HG03064 (cell line): ENCODE data around the gene CTSE.

Experiments
- ATAC-seq: cut with Tn5 transposase; IDR thresholded peaks from one replicate; pipeline ENCODE4 v1.9.1; 2021; ENCODE audit warnings: low read depth; ENCODE audit not compliant: unreplicated experiment

The CTSE gene

DNA sequence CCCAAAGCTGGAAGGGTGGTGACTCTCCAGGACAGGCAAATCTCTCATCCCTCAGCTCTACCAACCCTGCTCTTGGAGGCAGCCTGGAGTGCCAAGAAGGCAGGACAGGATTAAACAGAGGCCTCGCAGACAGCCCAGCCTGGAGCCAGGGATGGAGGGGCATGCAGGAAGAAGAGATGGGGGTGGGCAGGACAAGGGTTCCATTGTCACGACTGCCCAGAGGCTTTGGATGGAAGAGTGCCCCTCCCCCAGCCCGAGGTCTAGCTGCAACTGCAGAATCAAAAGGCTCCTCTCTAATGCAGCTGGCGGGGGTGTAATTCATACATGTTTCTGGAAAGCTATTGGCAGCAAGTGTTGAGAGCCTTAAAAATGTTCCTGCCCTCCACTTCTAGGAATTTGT, 29.3 kb downstream of the CTSE start:
- no peak for ATAC-seq

DNA sequence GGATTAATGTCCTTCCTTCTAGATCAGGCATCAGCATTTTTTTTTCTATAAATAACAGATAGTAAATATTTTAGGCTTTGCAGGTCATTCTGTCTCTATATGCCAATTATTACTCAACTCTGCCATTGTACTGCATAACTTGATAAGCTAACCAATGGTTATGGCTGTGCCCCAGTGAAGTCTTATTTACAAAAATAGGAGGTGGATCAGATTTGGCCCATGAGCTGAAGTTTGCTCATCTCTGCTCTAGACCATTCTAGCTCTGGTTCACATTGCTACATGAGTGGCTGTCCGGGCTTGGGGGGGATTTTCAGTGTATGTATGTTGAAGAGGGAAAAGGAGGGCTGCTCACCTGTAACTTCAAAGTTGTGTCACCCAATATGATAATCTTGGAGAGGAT, 30.6 kb downstream of the CTSE start:
- ATAC-seq: no peak

DNA sequence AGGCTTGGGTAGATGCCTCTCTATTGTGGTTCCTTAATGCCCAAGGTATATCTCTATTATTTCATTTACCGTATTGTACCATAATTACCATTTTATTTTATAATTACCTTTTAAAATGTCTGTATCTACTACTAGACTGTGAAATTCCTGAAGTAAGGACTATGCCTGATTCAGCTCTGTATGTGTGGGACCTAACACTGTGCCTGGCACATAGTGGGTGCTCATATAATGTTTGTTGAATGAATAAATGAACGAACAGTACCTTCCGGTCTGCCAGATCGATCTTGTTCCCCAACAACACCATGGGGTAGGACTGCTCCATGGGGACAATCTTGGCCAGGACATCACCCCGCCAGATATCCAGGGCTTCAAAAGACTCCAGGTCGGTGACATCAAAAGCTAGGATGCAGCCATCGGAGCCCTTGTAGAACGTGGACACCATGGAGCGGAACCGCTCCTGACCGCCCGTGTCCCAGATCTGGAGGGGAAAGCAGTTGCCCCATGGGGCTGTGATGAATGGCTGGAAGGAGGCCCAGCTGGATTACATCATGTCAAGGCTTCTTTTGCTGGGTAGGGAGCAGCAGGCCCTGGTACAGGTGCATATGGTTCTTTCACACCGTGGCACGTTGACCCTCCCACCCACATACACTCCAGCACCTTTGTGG, 31.3 kb downstream of the CTSE start:
- ATAC-seq: no peak

DNA sequence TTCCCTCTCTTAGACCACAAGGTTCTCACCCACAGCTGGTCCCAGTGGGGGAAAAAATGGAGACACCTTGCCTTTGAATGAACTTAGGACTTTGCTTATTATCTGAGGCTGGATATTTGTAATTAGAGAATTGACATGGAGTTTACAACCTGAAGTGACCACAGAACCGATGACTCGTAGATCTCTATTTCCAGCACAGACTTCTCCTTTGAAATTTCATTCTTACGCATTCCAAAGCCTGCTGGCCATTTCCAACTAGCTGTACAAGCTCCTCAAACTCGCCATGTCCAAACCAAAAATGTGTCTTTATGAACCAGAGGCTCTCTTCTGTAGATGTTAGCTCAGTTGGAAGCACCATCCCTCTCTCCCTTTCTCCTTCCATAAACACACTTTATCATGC, 32.5 kb downstream of the CTSE start:
- no peak for ATAC-seq

DNA sequence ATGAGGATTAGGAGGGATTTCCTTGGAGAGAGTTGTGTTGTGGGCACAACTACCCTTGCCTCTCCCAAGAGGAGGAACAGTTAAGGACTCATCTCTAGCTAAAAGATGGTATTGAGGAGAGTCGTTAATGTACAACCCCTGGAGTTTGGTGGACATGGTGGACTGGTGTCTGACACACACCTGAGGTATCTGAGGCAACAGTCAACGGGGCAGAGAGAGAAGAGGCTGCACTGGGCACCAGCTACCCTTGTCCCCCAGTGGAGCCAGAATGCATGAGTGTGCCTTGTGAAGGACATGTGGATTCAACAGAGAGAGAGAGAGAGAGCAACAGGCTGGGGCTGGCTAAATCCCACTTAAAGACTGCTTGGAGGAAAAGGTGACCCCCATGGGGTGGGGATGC, 33.5 kb downstream of the CTSE start:
- ATAC-seq: no peak

DNA sequence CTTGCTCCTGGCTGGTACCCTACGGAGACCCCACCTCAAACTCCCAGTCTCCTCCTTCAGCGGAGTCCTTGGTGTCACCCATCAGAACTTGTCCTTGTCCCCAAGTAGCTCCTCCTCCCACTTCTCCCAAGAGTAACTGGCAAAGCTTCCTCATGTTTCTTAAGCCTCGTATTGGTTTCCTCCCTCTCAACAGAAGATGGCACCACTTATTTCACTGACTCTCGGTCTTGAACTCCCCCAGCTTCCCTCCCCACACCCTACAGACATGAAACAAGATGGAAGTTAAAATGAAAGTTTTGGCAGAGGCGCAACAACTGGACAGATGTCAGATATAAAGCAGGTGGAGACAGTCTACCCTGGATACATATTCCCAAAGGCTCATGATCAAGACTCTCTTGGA, 33.9 kb downstream of the CTSE start:
- ATAC-seq: no peak

DNA sequence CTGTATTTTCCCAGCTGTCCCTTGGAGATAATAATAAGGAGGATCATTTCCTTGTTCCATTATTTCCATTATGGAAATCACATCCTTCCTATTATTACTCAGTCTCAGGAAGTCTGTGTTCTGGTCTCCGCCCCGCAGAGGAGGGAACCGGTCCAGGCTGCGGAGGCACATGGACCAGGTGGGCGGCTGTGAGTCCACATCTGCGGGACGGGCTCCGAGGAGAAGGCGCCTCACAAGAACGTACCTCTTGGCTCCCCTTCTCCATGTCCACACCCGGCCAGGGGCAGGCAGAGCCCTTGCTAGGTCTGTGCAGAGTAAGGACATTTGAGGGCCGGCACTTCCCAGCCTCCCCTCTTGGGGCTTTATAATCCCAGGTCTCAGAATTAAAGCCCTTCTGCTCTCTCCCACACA, 35.1 kb downstream of the CTSE start:
- ATAC-seq: no peak

DNA sequence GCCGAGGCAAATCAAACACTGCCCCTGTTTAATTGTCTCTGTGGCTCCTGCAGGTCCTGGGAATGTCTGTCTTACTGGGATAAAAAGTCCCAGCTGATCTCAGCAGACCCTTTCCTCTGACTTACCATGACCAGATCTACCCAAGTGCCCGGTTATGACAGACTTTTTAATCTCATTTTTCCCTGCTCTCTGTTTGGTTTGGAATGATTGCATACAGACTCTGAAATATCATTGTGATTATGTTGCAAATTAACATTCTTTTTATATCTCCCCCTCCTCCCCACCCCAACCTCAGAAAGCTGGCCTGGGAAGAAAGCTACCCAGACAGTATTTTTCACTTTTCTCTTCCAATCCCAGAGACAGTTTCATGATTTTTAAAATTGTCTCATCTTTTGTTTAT, 36.8 kb downstream of the CTSE start:
- ATAC-seq: no peak

DNA sequence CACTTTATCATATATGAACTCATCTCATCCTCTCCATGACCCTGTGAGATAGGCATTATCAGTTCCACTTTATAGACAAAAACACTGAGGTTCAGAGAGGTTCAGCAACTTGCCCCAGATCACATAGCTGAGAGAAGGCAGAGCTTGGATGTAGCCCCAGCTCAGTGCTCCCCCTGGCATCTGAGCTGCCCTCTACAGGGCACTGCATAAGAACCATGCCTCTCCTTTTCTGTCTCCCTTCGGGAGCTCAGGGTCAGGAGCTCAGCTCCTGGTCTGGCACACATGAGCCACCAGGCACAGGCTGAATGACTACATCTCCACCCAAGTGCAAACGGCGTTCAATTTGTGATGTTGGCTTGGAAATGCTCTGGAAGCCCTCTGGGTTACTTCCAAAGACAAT, 37.4 kb downstream of the CTSE start:
- no peak for ATAC-seq

DNA sequence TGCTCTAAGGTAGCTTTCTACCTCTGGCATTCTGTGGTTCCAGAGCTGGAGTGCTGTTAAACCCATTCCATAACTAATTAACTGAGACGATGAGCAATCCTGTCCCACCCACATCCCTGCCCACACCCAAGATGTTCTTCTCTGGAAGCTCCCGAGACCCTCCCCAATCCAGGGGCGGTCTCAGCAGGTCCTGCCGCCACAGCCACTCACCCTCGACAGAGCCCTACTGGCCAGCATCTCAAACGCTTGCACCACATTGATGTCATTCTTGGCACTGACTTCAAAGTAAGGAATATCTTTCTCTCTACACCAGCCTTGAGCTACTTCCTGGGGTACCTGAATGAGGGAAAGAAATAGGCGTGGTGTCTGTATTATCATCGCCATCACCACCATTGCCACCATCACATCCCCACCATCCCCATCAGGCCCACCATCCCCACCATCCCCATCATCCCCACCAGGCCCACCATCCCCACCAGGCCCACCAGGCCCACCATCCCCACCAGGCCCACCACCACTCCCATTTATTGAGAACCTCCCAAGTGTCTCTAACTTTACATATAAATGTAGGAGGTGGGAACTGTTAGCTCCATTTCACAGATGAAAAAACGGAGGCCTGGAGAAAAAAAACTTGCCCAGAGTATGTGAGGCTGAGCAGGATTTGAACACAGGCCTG, 38.2 kb downstream of the CTSE start:
- no peak for ATAC-seq

DNA sequence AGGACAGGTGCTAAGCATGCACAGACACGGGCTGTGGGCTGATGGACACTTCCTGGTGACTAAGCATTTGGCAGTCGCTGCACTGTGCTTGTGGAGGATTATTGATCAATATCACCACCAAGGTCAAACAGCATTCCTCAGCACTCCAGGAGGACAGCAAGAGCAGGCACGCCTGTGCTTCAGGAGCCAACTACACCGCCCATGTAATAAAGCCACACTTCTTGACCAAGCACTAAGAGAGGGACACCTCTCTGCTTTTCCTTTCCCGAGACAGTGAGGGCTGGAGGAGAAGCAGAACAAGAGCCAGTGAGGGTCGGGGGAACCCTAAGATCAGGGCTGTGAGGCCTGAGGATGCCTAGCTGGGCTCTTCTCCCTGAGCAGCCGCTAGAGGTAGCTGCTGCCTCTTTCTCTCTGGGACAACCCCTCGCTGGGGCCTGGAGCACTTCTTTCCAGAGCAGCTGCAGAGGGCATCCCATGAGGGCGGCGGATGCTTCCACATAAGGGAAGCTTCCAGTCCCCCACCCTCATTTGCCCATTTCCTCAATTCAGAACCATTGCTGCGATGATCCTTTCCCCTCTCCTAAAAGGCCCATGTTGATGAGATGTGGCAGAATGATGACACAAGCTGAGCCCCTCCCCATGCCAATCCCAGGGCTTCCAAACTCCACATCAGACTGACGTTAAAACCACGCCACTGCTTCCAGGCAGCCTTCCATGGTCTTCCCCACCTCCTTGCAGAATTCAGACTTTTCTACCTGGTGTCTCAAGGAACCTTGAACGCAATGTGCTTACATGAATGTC, 39.6 kb downstream of the CTSE start:
- no peak for ATAC-seq

DNA sequence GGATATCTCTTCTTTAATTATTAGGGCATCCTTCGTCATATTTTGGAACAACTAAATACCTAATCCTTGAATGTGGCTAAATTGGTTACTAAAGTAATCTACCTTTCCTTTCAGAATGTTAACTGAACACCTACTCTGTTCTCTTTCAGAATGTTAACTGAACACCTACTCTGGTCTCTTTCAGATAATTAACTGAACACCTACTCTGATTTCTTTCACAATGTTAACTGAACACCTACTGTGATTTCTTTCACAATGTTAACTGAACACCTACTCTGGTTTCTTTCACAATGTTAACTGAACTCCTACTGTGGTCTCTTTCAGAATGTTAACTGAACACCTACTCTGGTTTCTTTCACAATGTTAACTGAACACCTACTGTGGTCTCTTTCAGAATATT, 42.4 kb downstream of the CTSE start:
- no peak for ATAC-seq

DNA sequence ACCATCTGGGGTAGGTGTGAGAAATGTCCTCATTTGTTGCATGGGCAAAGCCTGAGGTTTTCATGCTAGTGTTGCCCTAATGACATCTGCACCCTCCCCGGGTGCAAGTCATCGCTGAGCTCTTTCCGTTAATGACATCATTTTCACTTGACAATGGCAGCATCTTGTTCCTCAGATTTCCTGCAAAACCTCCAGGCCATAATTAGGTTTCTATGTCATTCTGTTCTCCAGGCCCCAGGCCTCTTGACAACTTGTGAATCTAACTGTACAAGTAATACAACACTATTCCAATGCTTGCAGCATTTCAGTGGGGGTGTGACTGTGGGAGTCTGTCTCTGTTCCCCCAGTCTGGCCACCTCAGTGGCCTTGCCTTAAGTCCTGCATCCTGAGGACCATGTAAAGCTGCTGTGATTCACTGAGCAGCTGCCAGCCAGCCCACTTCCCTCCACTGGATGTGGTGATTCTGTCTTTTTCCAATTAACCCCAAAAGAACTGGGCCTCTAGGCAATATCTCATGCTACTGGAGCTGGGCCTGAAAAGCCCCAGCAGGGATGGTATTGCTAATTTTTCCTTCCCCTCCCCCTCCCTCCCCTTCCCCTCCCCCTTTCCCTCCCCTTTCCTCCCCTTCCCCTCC, 43.3 kb downstream of the CTSE start:
- no peak for ATAC-seq

DNA sequence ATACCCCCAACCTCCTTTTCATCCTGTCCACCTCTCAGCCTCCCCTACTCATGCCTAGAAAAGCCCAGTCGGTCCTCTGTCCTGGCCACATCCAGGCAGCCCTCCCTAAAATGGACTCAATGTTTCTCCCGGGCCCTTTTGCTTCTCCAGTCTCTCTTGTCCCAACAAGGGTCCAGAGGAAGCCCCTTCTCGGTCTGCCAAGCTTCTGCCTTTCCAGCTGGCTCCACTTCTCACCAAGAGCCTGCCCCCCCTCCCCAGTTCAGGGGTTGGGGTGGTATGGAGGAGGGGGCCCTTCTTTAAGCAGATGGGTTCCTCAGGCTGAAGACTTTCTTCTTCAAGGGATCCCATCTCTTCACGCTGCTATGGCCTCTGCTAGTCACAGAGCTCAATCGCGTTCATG, 44.4 kb downstream of the CTSE start:
- ATAC-seq: no peak

DNA sequence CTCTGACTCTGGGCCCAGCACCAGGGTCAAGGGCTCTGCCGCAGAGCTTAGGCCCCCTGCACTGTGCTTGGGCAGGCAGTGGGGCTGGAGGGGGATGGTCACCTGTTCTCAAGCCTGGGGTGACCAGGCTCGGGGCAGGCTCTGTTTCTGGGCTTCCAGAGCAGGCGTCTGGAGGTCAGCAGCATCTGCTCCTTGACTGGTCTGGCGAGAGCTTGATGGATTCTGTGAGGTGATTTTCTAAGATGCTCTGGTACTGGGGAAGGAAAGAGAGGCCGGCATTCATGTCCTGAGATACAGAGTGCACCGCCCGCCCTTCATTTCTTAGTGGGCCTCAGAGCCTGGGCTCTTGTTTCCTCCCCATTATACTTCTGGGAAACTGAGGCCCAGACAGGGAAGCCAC, 45.0 kb downstream of the CTSE start:
- ATAC-seq: no peak

DNA sequence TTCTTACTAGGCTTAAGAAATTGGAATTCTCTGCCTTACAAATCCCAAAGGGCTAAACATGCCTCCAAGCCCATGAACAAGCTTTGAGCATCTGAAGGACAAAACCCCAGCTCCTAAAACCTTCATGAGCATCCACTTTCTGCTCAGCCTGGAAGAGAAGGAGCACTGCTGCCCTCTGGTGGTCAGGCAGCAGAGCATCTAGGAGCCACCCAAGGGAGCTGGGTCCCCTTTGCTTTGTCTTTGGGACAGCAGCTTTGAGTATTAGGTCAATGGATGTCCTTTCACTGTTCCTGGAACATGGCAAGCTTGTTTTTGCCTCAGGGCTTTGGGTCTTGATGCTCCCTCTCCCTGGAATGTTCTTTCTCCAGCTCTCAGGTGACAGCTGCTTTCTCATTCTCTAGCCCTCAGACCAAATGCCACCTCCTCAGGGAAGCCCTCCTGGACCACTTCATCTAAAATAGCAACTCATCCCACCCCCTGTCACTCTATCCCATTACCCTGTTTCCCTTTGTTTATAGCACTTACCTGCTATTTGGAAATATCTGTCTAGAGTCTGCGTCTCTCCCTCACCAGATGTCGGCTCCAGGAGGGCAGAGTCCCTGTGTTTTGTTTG, 46.2 kb downstream of the CTSE start:
- ATAC-seq: no peak

DNA sequence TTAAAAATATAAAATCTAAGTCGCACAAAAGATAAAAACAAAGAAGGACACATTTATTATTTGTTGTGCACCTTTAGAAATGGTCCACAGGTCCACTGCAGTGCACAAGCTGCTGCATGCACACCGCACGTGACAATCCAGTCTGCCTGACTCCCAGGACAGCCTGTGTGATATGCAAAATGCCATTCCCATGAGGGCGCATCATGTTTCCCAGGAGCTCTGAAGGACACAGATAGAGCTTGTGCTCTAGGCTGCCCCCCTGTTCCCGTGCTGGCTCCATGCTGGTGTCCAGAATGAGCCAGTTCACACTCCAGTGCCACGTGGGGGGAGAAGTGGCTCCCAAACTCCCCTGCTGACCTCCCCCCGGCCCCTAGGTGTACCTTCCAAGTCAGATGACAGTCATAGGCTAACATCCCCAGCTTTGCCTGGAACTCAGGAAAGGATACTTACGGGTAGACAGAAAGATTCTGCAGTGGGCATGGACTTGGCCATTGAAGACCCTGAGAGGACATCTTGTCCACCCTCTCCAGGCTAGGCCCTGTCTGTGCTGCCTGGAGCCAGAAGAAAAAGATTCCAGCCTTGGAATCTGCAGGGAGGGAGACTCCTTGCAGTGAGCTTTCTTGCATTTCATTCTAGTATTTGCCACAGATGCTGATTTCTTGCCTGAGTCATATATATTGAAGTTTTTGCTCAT, 46.8 kb downstream of the CTSE start:
- no peak for ATAC-seq

DNA sequence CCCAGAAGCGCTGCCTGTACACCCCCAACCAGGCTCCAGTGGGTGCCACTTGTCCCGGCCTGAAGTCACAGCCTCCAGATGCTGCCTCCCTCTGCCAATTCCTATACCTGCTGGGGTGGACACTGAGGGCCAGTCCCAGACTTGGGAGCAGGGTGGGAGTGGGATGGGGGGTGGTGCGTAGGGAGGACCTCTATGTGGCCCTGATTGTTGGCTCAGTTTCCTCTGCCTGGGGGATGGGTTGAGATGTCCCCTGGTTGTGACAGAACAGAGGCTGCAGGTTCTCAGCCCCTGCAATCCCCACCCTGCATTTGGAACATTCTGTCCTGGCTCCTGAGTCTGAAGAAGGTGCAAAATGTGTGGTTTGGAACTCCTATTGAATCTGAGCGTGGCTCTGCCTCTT, 47.7 kb downstream of the CTSE start:
- ATAC-seq: no peak

DNA sequence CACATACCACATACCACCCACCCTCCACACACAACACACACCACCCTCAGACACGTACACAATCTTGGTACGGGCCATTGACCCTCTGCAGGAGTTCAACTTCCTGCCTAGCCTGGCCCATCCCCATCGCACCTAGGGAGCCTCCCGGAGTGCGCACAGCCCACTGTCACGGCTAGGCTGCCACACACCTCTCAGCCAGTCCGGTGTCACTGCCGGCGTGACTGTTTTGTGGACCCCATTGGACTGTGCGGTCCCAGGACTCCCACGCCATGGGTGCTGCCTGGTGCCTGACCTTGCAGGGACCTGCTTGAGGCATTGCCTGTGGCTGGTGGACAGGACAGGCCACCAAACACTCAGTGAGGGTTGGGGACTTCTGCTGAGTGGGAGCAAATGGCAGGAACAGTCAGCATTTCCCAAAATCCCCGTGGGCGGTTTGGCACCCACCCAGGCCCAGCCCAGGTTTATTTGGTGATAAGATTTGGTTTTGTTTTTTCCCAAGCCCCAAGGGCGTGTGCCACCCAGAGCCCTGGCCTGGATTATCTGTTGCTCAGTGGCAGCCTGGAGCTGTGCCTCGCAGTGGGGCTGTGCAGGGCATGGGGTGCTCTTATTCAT, 48.2 kb downstream of the CTSE start:
- no peak for ATAC-seq

DNA sequence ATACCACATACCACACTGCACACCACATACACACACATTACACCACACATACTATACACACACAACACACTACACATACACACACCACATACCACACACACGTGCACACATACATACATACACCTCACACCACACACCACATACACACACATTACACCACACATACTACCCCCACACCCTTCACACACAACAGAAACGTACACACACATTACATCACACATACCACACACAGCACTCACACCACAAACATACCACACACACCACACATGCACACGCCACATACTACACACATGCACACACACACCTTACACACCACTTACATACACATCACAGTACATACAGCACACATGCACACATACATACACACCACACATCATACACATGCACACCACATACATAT, 49.0 kb downstream of the CTSE start:
- ATAC-seq: no peak
